GM19099 (cell line): ENCODE measurements around the gene PACSIN3.

Experiments
- POLR2A ChIP-seq: IDR thresholded peaks from 3 replicates; pipeline ENCODE4 v1.6.1; 2011; ENCODE audit warnings: low read depth; ENCODE audit not compliant: insufficient read length; ENCODE audit errors: extremely low read depth

Gene PACSIN3

DNA sequence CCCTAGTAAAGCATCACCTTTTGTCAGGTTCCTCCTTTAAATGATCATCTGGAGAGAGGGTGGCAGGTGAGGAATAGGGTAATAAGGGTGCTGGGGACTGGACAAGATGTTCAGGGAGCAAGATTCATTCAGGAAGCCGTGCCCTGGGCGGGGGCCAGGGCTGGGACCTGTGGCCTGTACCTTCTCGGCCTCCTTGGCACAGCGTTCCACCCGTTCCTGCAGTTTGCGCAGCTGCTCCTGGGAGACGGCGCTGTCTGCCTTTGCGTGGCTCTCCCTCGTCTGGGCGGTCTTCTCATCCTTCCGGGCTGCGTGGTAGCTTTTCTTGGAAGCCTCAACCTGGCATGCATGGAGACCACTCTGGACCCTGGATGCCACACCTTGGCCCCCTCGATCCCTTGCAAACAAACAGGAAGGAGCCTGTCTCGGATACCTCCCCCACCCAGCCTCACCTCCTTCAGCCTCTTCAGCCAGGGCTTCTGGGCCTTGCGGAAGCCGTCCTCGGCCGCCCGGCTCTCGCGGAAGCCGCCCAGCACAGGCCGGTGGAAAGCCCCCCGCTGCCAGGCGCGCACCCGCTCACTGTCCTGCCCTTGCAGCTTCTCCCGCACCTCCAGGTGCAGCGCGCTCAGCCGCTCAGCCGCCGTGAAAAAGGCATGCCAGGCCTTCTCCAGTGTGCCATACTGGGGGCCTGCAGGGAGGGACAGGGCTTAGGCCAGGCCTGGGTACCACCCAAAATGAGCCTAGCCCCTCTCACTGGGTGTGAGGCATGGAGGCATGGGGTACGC, 6.0 kb downstream of the PACSIN3 start:
- TF ChIP-seq POLR2A: no peak

DNA sequence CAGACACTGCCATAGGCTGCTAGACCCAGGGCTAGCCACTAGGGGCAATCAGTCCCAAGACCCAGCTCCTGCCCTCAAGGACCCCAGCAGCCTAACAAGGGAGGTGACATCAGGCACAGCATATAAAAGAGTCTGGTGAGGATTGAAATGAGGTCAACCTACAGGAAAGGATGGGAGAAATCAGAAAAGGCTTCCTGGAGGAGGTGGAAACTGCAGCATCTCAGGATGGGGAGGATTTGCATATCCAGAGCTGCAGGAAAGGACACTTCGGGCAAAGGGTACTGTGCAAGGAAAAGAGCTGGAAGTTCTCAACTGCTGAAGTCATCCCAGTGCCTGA, 6.6 kb downstream of the PACSIN3 start:
- TF ChIP-seq POLR2A: no peak

DNA sequence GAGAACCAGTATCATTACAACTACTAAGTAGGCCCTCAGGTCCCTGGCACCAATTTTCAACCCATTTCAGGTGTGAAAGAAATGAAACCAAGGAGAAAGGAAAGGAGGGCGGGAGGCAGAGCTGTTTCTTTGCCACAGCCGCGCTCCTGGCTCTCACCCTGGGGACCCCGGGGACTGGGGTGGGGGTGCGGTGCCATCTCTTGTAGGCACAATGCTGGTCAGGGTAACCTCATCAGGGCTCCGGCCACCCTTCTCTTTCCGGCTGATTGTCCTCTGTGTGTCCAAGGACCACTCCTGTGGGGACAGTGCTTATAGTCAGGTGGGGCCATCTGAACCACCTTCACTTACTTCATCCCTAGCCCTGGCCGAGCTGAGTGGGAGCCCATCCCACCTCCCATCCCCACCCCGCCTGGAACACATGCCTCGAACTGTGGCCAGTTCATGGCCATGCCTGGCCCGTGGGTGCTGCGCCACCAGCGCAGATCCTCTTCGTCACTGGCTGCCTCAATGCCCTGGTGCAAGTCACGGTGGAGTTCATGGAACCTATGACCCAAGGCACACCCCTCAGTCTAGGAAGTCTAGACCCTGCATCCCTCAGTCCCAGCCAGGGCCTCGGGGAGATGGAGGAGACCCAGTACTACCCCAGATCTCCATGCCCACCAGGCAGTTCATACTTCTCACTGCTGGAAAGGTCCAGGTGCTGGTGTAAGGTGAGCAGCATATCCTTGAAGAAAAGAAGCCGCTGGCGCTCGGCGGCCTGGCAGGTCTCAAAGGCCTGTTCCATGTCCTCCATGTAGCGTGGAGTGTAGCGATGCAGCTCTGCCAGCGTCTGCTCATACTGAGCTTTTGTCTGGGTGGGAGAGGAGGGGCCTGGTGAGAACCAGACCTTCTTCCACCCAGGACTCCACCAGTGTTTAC, 7.2 kb downstream of the PACSIN3 start:
- TF ChIP-seq POLR2A: no peak

DNA sequence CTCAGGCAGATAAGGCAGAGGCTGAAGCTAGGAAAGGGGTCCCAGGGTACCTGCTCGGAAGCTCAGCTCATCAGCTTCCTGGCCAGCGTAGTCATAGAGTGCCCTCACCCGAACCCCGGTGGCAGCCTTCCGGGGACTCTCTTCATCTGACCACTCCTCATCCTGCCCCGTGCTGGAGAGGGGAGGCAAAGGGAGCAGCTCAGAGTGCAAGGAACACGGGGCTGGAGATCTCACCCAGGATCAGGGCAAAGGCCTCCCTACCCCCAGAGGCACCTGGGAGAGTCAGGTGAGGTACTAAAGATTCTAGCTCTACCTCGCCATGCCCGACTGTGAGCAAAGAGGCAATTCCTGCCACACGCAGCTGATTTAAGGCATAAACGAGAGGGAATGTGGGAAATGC, 7.9 kb downstream of the PACSIN3 start:
- no peak for TF ChIP-seq POLR2A

DNA sequence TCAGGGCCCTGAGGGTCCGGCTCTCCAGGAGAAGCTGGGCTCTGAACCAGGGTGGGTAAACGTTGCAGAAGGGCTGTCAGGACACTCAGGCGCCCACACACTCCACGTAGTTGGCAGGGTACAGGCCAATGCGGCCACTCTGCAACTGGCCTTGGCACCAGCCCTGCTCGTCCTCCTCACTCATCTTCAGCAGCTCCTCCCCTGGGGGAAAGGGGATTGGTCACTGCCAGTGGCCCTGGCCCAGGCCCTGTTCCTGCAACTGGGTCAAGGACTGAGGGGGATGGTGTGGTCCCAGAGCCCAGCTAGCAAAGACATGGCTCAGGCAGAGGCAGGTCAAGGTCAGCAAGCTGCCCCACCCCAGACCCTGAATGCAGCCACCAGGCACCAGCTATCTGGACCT, 8.4 kb downstream of the PACSIN3 start:
- no peak for TF ChIP-seq POLR2A

DNA sequence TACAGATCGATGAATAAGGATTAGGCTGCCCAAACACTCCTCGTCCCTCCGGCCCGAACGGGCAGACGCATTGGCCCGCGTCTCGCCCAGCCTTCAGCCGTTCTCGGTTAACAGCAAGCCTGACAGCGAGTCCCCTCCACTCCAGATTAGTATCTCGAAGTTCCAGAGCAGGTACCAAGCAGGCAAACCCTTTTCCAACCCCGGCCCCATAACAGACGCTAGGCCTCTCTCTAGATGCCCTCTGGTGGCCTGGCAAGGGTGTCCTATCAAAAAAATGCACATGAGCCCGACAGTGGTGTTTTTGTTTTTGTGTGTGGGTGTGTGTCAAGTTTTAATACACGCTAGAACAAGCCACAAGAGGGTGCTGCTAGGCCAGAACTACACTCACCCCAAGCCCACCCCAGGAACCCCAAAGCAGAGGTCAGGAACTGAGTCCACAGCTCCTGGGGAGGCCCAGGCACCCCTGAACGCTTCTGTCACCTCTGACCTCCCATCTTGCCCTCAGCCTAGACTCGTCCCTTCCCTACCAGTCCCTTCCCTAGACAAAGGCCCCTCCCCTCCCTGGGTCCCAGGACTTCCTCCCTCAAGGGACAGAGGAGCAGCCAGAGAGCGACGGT, 8.9 kb downstream of the PACSIN3 start:
- no peak for TF ChIP-seq POLR2A

DNA sequence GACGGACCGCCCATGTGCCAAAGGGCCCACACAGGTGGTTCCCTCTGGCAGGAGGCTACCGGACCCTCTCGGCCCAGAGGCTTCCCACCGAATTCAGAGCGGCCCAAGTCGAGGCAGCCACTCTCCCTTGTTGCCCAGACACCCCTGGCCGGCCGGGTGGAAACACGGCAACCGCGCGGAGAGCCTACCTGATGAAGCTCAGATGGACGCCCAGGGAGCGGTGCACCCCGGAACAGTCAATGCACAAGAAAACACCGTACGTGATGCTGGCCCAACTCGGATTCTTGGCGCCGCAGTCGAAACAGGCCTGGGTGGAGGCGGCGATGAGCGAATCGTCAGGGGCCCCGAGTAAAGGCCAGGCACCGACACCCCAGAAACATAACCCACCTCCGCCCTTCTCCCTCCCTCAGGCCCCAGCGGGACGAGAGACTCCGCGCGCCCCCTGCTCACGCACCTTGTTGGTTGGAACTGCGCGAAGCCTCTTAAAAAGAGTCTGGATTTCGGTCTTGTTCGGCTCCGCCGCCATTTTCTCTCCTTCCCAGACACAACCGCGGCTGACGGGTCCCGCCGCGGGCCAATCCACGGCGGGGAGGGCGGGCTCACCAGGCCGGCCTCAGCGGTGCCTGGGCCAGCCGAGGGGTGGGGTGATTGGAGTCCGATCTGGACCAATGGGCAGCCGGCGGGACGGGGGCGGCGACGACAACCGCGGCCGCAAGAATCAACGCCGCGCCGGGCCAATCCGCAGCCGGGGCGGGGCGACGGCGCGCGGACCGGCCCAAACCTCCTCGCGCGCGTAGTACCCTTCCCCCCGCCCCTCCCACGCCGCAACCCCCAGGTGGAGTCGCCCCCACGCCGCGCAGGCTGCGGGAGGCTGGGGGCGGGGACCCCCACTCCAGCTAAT, 9.7 kb downstream of the PACSIN3 start, which contains the start of gene ARFGAP2:
TSS of gene ARFGAP2 (minus strand) at position 552 of the 901 bp plus-strand sequence. CDS start at position 526, 26 bp downstream.
- peak; percentile 67 for TF ChIP-seq POLR2A

DNA sequence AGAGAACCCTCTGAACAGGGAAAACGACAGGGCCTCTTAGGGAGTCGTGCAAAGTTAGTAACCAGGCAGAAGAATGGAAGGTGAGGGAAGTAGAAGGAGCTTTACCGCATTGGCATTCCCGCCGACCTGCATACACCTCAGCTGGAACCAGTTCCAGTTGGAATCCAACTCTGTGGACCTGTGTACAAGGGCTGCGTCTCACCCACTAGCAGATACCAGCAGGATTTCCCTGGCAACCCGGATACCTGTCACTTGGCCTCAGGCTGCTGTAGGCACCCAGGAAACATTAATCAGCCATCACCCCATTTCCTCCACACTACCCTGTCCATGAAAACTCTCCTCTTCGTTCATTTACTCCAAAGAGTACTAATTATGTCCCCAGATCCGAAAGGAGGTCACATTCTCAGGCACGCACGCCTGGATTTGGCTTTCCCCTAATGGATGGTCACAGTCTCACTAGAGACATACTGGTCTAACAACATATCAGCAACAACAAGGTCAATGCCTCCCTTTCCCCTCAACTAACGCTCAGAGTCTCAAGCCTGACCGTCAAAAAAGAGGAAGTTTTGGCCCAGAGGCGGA, 10.4 kb downstream of the PACSIN3 start:
- no peak for TF ChIP-seq POLR2A

DNA sequence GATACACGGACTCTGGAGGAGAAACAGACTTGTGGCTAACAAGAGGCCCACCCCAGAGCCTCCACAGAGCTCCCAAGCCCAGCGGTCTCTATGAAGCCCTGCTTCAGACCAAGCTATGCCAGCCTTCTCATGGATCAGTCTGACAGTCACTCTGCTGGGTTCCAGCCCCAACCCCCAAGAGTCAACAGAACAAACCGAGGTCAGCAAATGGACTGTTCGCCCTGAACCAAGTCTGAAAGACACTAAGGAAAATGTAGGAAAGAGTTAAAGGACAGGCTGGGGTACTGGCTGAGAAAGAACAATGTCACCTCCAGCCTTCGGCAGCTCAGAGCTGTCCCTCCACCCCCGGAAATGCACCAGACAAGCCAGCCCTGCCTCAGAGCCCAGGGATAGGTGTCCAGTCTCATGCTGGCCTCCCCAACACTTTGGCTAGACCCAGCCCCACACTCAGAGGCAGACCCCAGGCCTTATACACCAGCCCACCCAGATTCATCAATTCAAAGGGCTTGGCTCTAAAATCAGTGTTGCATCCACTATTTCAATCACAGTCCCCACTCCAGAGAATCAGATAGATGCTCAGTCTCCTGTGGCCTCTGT, 13.4 kb downstream of the PACSIN3 start:
- TF ChIP-seq POLR2A: no peak

DNA sequence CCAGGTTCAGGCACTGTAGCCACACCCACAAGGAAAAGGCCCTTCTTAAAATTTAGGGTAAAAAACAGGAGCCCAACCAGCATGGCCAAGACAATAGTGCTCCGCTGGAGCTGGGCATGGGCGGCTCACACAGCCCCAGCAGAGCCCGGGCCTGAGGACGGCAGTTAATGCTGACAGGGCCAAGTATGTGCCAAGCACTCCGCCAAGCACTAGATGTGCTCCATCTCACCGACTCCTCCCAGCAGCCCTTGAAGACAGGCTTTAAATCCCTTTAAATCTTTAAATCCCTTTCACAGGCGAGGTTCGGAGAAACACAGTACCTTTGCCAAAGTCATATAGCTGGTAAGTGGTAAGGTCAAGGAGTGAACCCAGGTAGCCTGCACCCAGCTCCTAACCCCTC, 14.4 kb downstream of the PACSIN3 start:
- TF ChIP-seq POLR2A: no peak

DNA sequence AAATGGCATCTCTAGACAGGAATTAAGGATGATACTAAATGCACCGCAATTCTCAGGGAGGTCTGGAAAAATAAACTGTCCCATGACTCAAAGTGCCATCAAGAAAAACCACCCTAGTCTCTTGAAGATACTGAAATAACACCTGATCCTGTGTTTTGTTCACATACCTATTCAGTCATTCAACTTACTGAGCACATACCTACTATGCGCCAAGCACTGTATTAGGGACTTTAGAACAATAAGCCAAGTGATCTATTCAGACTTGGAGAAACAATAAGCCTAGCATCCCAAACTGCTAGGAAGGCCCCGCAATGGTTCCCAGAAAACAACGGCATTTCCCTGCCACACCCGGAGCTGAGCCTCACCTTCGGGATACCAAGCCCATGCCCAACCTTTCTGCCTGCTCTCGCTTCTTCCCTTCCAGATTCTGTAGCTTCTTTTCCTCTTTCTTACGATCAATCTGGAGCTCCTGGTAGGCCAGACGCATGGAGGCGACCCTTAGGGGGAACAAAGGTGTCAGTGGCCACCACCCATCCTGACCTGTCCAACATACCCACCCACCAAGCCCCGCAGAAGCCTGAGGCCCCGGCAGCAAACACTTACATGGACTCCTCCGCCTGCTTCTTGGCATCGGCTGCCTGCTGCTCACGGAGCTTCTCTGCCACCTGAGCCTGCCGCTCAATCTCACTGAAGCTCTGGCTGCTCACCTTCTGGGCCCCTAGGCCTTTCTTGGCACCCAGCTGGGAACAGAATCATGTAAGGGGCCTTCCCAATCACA, 15.0 kb downstream of the PACSIN3 start:
- no peak for TF ChIP-seq POLR2A

DNA sequence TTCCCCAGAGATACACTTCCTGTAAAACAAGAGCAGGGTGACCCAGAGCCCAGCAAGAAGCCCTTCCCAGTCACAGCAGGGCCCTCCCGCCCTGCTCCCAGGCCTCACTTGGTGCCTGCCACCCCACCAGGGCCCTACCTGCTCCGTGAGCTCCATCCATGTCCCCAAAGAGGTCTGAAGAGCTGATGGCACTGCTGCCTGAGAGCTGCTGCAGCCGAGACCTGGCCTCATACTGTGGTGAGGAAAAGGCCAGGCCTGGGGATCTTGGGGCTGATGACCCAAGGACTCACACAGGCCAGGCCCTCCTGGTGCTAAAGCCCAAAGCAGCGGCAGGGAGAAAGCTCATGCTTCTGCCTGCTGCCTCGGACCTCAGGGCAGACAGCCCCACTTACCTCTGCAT, 19.9 kb downstream of the PACSIN3 start:
- no peak for TF ChIP-seq POLR2A

DNA sequence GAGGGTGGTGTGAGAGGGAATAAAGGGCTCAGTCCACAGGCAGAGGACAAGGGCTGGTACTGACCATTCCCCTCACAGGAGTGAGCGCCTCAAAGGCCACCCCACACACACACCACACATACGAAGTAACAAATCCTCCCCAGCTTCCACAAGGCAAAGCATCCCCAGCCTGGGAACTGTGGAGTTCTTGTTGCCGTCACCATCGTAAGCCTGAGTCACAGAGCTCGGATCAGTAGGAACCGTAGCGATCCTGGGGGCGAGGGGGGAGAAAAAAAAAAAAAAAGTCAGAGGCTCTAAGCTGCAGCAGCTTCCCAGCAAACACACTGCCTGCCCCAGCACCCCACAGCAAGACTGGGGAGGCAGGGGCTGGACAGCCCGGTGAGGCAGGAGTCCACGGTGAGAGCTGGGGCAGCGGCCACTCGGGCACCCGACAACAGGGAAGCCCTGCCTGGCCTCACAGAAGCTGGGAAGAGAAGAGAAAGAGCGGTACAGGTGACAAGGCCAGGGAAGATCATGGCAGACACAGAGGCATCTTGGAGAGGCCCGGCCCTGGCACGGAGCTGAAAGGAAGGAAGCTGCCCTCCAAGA, 20.9 kb downstream of the PACSIN3 start:
- TF ChIP-seq POLR2A: no peak
